NCI-H1417 treated with DMSO at 0.1 percent for 48 hours (cell line): ENCODE results near the gene TMEM176A.

Experiments
- DNase-seq: peaks from one replicate; lab custom pipeline; 2025; lab: John Stamatoyannopoulos, UW

TMEM176A gene

DNA sequence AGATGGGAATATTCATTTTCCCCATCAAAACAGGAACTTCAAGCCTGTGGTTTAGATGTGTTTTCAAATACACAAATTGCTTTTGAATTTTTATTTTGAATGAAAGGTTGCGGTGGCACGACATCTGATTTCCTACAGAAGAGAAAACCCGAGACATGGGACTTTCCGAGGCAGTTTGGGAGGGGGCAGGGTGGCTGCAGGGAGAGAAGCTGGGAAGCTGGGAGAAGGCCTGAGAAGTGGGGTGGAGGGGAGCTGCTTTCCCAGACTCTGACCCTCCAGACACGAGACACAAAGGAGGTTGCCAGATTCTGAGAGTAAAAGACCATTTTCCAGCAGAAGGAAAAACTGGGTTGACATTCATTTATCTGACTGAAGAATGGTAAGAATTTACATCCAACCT, 19.6 kb downstream of the TMEM176A start:
- no peak for DNase-seq

DNA sequence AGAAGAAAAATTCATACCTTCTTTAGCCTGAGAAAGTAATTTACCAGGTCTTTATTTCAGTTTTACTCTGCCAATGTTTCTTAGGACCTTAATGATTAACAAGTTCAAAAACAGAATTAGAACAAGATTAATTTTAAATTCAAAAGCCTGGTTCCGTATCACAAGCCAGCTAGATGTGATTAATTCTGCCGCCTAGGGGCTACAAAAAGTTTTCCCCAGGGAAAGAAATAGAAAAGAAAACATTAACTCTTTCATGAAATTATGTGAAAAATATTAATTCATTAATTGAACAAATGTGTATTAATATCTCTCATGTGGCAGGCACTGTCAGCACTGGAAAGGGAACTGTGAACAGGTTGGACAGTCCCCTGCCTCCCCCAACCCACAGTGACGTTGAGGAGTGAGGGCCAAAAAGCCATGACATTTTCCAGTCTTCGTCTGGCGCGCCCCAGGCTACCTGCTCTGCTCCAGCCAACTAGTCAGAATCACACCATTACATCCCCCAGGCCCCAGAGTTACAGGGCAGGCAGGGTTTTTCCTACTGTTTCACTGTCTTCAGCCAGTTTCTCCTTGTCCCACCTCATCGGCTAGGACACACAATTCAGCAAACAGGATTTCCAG, 20.1 kb downstream of the TMEM176A start:
- DNase-seq, result no peak

DNA sequence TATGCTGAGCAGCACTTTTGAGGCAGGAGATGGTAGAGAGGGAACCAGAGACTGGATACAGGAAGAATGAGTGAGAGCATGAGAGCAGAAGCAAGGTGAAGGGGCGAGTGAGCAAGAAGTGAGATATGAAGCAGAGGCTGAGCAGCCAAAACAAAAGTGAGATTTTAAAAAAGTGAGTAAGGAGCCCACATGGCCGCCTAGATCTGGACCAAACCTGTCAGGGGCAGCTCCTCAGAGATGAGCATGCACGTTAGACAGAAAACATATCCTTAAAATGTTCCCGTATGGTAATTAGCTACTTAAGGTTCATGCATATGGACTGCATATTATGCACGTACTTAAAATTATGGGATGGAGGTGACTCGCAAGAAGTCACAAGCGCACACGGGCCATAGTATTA, 22.5 kb downstream of the TMEM176A start:
- DNase-seq, result no peak

DNA sequence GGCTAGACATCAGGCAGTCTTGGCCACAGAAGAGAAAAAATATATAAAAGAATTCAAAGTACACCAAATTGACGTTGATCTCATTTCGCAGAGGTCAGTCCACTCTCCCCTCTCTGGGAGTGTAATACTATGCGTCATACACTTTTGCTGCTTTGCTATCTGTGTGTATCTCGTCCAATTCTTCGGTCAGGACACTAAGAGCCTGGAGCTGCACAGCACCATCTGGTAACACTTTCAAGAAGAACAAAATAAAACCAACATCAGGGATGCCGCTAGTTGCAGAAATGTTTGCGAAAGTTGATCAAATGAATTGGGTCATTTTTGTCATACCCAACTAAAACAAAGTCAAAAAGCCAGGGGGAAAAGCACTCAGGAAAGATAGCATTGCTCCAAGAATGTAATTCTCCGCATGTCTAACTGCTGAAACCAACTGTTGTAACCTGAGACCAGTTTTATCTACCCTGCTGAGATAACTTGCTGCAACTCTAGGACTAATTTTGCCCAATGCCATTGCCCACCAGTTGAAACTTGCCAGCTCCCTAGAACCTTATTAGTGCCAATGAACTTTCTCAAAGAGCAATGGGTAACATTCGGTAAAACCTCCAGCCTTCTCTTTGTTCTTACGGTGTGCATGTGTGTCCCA, 23.0 kb downstream of the TMEM176A start:
- DNase-seq, result no peak

DNA sequence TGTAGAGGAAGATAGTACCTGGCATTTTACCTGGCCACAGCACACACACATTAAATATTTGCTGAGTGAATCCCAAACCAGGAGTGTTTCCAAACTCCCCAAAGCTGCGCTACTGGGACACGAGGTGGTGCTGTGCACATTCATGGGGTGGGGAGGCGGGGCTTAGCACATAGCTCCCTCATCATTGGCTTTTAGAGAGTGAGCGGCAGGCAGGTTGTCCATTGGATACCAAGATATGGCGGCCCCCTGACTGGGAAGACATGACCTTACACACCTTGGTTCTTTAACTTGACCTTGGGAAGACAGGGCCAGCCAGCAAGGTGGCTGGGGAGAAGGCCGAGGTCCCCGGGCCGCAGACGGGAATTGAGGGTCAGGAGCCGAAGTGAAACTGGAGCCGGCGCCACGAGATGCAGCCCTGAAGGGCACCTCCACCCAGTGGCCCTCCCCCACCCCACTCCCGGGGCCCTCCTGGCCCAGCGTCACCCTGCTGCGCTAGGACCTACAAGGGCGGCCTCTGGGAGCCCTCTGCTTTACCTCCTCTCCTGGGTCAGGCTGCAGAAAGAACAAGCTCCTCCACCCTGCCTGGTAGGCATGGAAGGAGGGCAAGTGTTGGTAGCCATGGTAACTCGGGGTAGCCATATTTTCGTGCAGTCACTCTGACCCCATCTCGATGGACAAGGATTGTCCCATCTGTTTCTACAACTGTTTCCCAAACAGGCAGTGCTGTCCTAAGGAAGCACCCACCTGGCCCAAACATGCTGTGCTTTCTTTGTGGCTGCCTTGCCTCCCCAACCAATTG, 24.0 kb downstream of the TMEM176A start:
- DNase-seq, result no peak

DNA sequence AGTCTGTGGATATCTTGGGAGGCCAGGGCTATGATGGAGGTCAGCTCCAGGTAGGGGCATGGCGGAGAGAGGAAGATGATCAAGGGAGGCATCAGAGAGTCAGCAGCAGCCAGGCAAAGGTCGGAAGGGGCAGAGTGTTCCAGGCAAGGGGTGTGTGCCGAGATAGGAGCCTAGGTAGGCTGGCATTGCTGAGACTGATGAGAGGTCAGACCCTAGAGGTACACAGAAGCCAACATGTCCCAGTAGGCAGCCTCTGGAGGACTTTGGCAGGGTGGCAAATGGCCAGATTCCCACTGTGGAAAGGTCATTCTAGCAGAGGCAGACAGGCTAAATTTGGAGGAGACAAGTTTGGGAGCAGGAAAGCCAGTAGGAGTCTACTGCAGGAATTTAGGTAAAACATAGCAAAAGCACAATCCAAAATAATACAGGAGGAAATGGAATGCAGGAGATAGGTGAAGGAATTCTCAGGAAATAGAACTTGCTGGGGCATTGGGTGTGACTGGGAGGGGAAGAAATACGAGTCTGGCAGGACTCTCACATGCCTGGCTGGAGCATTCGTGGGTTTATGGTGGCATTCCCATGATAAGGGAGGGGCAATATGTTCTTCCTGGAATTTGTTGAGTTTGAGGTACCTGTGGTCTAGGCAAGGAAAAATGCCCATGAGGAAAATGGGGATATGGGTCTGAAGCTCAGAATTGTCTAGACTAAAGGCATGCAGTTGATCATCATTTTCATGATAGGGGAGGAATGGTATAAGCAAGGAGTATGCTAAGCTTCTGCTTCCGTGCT, 25.7 kb downstream of the TMEM176A start:
- no peak for DNase-seq

DNA sequence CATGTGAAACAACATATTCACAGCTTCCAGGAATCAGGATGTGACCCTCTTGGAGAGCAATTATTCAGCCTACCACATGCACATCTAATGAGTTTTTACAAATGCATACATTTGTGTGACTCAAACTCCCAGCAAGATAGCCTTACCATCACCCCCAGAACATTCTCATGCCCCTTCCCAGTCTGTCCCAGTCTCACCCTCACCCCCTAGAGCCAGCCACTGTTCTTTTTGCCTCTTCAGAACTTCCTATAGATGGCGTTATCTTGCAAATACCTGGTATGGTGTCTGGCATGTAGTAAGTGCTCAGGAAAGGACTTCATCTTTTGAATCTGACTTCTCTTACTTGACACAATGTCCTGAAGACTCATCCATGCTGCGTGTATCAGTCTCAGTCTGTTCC, 27.8 kb downstream of the TMEM176A start:
- DNase-seq, result no peak

DNA sequence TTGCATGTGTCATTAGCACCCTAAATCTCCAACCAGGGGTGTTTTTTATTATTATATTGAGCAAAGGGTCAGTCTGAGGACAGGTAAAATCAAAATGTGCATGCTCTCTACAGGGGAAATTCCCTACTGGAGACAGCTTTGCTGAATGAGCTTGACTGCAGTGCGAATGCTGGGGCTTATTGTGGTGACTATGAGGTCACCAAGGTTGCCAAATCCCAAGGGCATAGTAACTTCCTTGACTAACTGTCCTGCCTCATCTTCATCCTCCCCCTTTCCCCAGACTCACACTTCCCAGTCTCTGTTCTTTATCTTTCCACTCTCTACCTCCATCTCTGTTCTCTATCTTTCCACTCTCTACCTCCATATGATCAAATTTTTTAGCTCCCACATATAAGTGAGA, 28.9 kb downstream of the TMEM176A start:
- DNase-seq, result no peak

DNA sequence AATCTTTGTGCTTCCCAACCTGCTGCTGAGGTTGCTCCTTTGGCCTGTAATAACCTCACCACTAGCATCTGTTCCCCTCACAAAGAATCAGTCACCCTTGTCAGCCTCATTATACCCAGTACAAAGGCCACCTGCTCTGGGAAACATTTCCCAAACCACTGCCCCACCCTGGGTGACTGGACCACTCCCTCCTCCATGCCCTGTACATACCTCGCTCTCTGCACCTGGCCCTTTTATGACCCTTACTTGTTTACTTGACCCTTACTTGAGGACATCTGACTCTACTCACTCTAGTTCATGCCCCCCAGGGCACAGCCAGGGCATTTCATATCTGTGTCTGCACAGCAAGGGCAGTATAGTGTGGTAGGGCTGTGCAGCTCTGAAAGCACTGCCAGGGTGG, 30.4 kb downstream of the TMEM176A start:
- peak; percentile 90 for DNase-seq

DNA sequence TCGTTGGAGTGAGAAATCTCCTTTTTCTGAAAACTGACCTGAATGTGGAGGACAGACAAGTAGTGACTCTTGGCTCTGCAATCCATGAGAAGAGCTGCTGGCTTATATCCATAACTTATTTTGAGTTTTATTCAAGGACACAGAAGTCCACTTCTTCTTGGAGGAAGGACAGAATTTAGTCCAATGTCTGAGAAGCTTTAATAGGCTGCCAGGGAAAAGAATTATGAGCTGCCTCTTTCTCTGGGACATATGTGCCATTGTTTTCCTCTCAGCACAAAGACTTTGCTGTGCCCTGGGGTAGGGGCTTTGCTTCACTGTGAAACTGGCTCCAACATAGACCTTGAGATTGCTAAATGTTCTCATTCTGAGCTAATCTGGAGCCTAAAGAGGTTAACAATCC, 31.3 kb downstream of the TMEM176A start:
- DNase-seq, result no peak

DNA sequence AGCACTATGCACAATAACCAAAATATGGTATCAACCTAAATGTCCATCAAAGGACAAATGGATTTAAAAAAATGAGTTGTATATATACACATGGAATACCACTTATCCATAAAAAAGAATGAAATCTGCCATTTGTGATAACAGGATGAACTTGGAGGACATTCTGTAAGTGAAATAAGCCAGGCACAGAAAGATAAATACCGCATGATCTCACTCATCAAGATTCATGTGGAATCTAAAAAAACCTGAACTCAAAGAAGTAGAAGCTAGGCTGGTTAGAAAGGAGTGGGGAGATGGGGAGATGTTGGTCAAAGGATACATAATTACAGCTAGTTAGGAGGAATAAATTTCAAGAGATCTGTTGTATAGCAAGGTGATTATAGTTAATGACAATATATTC, 34.5 kb downstream of the TMEM176A start:
- DNase-seq, result no peak

DNA sequence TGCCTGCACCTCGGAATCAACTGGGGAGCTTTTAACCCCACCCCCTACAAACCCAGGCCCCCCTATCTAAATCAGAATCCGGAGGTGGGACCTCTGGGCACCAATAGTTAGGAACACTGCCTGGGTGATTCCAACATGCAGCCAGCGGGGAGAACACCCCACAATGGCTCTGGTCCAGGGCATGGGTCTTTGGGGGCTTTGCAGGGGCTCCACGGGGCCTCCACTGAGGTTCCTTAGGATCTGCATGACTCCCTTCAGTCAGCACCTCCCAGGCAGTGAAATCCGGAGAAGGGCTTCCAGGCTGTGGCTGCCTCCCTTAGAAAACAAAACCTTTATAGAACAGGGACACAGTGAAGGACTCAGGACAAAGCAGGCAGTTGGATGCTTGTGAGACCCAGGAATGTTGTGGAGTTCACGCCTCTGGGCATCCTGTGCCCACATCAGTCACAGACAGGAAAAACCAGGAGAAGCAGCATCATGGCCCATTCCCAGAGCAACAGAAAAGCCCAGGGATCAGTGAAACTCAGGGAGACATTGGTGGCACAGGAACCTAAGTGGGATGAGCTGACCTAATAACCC, 35.2 kb downstream of the TMEM176A start:
- DNase-seq, result no peak

DNA sequence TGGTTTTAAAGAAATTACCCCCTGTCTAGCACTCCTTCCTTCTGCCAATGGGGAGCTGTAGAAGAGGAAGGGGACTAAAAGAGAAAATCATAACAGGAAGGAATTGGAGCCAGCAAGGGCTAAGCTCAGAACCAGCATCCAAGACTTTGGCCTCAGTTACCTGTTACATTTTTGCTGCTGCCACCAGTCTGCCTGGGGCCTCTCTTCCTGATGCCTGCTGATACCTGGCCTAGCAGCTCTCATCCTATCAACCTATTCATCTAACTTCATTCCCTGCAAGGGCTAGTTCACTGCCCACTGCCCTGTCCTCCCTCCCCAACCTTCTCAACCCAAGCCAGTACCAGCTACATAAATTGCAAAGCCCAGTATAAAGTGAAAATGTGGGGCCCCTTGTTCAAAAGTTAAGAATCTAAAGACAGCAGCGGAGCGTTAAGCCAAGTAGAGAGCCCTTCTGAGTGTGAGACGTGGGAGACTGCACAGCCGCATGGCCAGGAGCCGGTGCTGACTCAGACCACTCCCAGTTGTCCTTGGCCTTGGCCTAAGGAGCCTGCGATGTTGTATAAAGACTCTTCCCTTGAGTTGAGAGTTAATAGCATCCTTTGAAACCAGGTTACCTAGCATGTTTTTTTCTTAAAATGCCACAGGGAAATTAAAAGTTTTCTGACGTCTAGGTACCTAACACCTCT, 38.5 kb downstream of the TMEM176A start:
- no peak for DNase-seq

DNA sequence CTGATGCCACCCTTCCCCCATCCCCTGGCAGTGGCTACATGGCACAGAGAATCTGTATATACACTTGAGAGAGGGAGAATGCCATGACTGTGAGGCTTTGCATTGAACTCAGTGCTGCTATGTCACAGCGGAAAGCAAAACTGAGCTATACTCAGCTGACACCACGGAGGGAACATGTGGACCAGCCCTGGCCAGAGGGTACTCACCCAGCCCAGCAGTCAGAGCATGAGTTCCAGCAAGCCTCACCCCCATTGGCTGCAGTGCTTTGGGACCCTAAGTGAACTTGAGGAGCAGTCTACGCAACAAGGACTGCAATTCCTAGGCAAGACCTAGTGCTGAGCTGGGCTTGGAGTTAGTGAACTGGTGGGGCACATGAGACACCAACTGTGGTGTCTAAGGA, 41.4 kb downstream of the TMEM176A start:
- DNase-seq, result no peak

DNA sequence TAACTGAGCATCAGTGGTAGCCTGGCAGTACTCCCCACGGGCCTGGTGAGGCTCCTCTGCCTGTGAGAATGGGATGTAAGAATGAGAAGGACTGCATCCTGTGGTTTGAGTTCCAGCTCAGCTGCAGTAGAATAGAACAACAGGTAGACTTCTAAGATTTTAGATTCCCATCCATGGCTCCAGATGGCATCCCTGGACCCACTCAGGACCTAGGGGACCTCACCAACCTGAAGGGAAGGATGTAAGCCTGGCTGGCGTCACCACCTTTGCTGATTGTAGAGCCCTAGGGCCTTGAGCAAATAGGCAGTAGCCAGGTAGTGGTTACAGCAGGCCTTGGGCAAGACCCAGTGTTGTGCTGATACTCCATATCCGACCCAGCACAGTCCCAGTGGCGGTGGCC, 42.1 kb downstream of the TMEM176A start:
- DNase-seq, result no peak

DNA sequence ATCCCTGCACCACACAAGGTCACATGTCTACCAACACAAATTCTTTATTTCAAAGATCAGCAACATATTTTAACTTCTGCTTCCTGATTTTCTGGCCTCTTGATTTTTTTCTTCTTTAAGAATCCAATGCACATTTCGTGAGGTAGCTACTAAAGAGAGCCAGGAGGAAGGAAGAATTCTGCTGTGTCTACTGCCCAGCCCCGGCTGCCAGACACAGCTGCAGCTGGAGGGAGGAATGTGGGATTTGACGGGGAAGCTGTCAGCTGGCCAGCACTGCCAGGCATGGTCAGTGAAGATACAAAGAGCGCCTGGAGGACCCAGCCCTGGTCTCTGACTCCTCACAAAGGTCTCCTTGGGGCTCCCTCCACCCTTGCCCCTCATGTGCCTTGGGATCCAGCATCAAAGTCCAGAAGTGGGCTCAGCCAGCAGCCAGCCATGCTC, 44.9 kb downstream of the TMEM176A start:
- DNase-seq, result no peak

DNA sequence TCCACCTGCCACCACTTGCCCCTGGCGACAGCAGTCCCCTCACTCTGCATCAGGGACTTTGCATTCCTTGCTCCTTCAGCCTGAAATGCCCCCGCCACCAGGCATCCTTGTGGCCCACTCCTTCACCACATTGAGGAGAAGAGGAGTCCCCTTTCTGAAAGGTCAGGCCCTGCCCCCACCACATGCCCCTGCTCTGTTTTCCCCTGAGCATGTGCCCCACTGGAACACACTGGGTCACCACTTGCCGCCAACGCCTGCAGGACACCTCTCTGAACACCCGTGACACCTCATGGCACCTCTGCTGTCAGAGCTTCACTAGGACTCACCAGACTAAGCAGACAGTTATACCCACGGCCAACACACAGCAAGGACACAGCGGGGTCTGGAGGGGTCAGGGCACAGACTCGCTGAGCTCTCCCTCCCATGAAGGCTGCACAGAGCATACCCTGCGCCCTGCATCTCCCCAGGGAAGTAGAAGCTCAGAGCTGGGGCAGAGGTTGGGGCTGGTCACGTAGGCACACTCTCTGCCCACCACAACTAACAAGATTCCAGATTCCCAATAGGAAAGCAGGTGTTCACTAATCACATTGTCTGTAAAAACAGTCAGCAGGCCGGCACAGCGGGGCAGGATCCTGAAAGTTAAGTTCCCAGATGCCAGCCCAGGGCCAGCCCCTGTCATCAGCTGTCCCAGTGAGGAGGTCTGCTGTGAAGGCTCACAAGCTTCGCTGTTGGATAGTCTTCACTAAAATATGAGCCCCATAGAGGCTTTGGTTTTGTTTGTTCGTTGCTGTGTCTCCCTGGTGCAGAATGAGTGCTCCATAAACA, 45.9 kb downstream of the TMEM176A start:
- no peak for DNase-seq

DNA sequence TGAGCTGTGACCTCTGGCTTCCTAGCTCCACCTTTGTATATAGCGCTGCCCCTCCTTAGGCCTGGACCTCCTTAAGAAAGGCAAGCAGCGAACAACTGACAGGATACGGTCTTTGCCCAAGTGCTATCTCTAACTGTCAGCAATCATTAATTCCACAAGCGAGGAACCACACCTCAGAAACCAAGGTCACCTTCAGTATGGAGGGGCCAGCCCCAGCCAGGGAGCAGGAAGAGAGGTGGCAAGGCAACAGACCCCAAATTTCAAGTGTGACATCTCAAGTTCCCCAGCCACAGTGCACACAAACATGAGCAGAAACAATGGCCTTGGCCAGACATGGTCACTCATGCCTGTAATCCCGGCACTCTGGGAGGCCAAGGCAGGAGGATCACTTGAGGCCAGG, 47.0 kb downstream of the TMEM176A start:
- no peak for DNase-seq

DNA sequence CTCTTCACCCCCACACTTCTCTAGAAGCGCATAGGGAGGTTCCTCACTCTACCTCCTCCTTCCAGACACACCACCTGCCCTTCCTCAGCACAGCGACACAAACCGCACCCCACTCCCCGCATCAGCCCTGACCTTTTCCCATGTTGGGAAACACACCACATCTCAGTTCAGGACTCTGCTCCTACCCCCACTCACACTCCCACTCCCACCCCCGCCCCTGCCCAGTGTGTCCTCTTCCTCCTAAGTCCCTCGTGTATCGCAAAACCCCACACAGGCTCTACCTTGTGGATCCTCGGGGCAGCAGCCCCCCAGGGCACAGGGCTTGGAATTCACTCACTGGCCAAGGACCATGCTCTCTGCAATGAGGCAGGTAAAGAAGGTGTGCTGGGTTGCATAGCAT, 47.5 kb downstream of the TMEM176A start:
- no peak for DNase-seq

DNA sequence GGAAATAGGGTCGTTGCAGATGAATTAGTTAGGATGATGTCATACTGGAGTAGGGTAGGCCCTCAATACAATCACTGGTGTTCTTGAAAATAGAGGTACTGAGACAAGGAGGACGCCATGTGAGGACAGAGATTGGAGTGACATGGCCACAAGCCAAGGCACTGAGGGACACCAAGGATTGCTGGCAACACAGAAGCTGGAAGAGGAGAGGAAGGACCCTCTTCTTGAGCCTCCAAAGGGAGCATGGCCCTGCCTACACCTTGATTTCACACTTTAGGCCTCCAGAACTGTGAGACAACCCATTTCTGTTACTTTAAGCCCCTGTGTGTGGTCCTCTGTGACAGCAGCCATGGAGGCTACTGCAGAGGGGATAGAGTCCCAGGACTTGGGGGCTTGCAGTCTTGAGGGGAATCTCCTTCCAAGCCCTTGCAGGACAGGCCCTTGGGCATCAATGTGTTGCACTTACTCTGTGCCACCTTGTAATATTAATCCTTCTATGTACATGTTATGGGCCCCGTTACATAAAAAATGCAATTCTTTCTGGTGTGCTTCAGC, 48.1 kb downstream of the TMEM176A start:
- DNase-seq, result no peak
